Heart right ventricle (tissue), 16 donors: Measurements from ENCODE around the gene THOP1. TPM values are rescaled to one million over a fixed set of nuclear protein-coding genes. Genes with fewer than 3 reads are reported as not detected.

Experiments
- ATAC-seq, 8 donors: fragments of 200-7000 bp; cut with Tn5 transposase; one replicate each; pipeline ENCODE4 v1.9.1; 2020; ENCODE audit warnings: mild to moderate bottlenecking in 8 of 8, moderate library complexity in 8 of 8, moderate number of reproducible peaks in 1 of 8
- DNase-seq, 2 donors: peaks; one replicate each; pipeline ENCODE4 v3.0.0-alpha.2; 2020
- H3K27ac ChIP-seq, 10 donors: fragments of 200-600 bp; sonication (generic) in 2 of 10; one replicate each; pipeline versions ENCODE4 v1.5.0 to v1.8.0; 2020 to 2022; ENCODE audit warnings: mild to moderate bottlenecking in 3 of 10
- H3K27me3 ChIP-seq, 7 donors: fragments of 200-600 bp; one replicate each; pipeline ENCODE4 v1.8.0; 2021 to 2022; ENCODE audit warnings: mild to moderate bottlenecking in 2 of 7
- H3K36me3 ChIP-seq, 9 donors: fragments of 200-600 bp; sonication (generic) in 1 of 9; one replicate each; pipeline versions ENCODE4 v1.5.0 to v1.8.0; 2020 to 2022; ENCODE audit warnings: mild to moderate bottlenecking in 2 of 9
- H3K4me1 ChIP-seq, 9 donors: fragments of 200-600 bp; sonication (generic) in 1 of 9; one replicate each; pipeline versions ENCODE4 v1.5.0 to v1.8.0; 2020 to 2022; ENCODE audit warnings: mild to moderate bottlenecking in 4 of 9
- H3K4me3 ChIP-seq, 10 donors: fragments of 200-600 bp; sonication (generic) in 2 of 10; one replicate each; pipeline versions ENCODE4 v1.5.0 to v1.8.0; 2020 to 2022; ENCODE audit warnings: mild to moderate bottlenecking in 7 of 10, moderate library complexity in 2 of 10
- H3K9me3 ChIP-seq, 11 donors: fragments of 200-600 bp in 10 of 11; sonication (generic) in 2 of 11; one replicate each; pipeline versions ENCODE4 v1.5.0 to v1.8.0; 2013 to 2022; ENCODE audit warnings: mild to moderate bottlenecking in 2 of 11, control low read depth in 1 of 11, moderate library complexity in 1 of 11
- WGBS, 2 donors: extraction: QIAGEN DNeasy Blood & Tissue Kit; methylation state at CpG; one replicate each; pipeline ENCODE4 v1.1.7; 2013; ENCODE audit warnings: inconsistent platforms in 1 of 2; 5-methylcytosine and 5-hydroxymethylcytosine counted together
- intact Hi-C, 10 donors: fragments of 100-400 bp; cut with DNase I; formaldehyde crosslinking; loops; one replicate each; pipeline versions ENCODE4 v1.11.1 to v1.14.2; 2022
- polyA plus RNA-seq, 2 donors: library from polyadenylated mRNA; stranded (reverse); fragments of 200-250 nt; gene quantifications; one replicate each; pipeline ENCODE4 v1.2.3, GENCODE V29; 2013
- total RNA-seq, 10 donors: library from RNA; stranded (reverse); fragmentation: NEBNext Ultra II Directional in 3 of 10; extraction: Animal tissue kit (Norgen Biotek cat#: 25700) in 3 of 10; gene quantifications; one replicate each; pipeline versions ENCODE4 v1.2.1 to v1.2.4, GENCODE V29; 2021 to 2023
- TF ChIP-seq, protein P1 (sequence below), 9 donors: fragments of 200-600 bp; sonication (generic) in 2 of 9; IDR thresholded peaks; one replicate each; pipeline versions ENCODE4 v1.5.0 to v1.8.0; 2021 to 2022; ENCODE audit warnings: antibody characterized with exemption in 9 of 9, mild to moderate bottlenecking in 5 of 9, moderate library complexity in 1 of 9
- donor health status: Arrhythmogenic right ventricular cardiomyopathy.
- donor health status: ischemic (EF 13 %, LVEDD 7.1; RV severe dilation, severe dysfunction).
- donor health status: healthy with polysubstance abuse.
- donor health status: DM: no; HTN: yes; CAD: no.
- donor health status: DM: no; HTN: no; CAD: no.
- donor health status: ischemic (EF 25% LVEDD 6.9; RV normal size, moderate dysfunction).
- donor health status: ischemic (EF 25% LVEDD 5.7; RV mildly dilated, moderate dysfunction).
- donor health status: healthy.
- donor health status: DM: yes; HTN: yes; CAD: no.
- donor health status: Ischemic cardiomyopathy.
- donor health status: ischemic (EF 35%, LVEDD 5.7; RV mildly dilated, moderate dysfunction).
- donor health status: nonischemic (EF 11% LVEDD 7.7; RV severe dilation, severe dysfunction).
- donor health status: DM: yes; HTN: yes; CAD: no.
- donor health status: PGD.
- donor health status: ischemic (EF 29% LVEDD 5.4; RV normal size, mild dysfunction).
- donor health status: nonischemic (EF 23%, LVEDD 6.1; RV moderate dilation, normal function).

Gene THOP1
- total and polyA plus RNA-seq, 12 donors, result 37.5 to 85.3 (median 45.2) TPM

DNA sequence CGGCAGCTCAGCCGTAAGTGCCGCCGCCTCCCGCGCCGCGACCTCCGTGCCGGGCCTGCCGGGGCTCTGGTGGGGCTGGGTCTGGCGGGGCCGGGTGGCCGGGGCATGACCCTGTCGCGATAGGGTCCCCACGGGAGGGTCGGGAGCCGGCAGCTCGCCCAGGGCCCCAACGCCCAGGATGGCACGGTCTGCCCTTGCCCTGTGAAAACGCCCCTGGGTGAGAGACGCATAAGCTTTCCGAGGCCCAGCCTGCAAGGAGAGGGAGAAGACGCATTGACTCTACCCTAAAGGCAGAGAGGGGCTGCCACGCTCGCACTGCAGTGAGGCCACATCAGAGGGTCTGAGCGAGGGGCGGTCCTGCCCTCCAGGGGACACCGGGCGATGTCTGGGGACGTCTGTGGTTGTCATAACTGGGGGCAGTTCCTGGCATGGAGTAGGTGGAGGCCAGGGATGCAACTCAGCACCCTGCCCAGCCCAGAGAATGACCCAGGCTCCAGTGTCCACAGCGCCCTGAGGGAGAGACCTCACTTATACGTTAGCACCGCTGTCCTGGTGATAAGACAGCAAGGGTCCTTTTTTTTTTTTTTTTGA lies 34.9 kb downstream of the THOP1 start:
- DNase-seq, result no peak
- intact Hi-C loops, result no loop called here
- no peaks in the 10 kb centered on the region for H3K9me3 ChIP-seq
- H3K36me3 ChIP-seq, result peaks cover 0 to 17% (median 7%) of the 10 kb centered on the region in 9 donors
- H3K27me3 ChIP-seq, result no peaks in the 10 kb centered on the region
- H3K4me1 ChIP-seq, result peaks cover 0 to 19% (median 8%) of the 10 kb centered on the region in 9 donors
- H3K4me3 ChIP-seq, result peak overlapping the region; percentile 72 to 87 (median 82)
- WGBS, 2 donors, result 2% methylated on average over 25 to 36 of the region's 36 CpGs
- H3K27ac ChIP-seq, result peak overlapping the region in 9 of 10 donors; percentile 32 to 83 (median 70)
- peak in 4 of 8 donors; percentile 10 to 31 (median 16) for ATAC-seq
- TF ChIP-seq, protein P1, sequence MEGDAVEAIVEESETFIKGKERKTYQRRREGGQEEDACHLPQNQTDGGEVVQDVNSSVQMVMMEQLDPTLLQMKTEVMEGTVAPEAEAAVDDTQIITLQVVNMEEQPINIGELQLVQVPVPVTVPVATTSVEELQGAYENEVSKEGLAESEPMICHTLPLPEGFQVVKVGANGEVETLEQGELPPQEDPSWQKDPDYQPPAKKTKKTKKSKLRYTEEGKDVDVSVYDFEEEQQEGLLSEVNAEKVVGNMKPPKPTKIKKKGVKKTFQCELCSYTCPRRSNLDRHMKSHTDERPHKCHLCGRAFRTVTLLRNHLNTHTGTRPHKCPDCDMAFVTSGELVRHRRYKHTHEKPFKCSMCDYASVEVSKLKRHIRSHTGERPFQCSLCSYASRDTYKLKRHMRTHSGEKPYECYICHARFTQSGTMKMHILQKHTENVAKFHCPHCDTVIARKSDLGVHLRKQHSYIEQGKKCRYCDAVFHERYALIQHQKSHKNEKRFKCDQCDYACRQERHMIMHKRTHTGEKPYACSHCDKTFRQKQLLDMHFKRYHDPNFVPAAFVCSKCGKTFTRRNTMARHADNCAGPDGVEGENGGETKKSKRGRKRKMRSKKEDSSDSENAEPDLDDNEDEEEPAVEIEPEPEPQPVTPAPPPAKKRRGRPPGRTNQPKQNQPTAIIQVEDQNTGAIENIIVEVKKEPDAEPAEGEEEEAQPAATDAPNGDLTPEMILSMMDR (IDR thresholded peaks at IDR 0.05), result no peak

DNA sequence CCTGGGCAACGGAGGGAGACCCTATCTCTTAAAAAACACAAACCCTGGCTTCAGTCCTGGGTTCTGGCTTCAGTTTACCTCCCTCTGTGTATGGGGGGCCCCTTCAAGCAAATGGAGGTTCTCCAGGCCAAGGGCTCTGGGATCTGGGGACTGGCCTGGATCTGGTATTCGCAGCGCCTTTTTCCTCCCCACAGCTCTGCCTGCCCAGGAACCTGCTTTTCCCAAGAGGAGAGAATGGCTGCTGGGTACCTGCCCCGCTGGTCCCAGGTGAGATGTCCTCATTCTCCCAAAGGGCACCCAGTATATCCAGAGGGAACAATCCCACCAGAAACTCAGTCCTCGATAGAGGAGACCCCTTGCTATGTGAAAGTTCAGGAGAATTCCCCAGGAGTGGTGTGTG lies 37.5 kb downstream of the THOP1 start:
- H3K4me3 ChIP-seq, result no peak overlapping the region
- ATAC-seq, result no peak
- peaks cover 0 to 38% (median 15%) of the 10 kb centered on the region in 9 donors for H3K36me3 ChIP-seq
- WGBS, 2 donors, result 92 to 96% methylated on average over 5 of the region's 5 CpGs
- TF ChIP-seq, protein P1 (IDR thresholded peaks at IDR 0.05), result no peak
- H3K9me3 ChIP-seq, result peaks cover 0 to 11% (median 0%) of the 10 kb centered on the region in 11 donors
- H3K27me3 ChIP-seq, result no peaks in the 10 kb centered on the region
- DNase-seq, result no peak
- H3K4me1 ChIP-seq, result peaks cover 0 to 19% (median 8%) of the 10 kb centered on the region in 9 donors
- no peak overlapping the region for H3K27ac ChIP-seq
- intact Hi-C loops, result no loop called here

- Histone ChIP-seq H3K4me1 (peaks cover 0 to 19% (median 8%) of the 10 kb centered on the region in 9 donors), H3K36me3 (peaks cover 0 to 46% (median 17%) of the 10 kb centered on the region in 9 donors), H3K4me3 (no peak overlapping the region), H3K27ac (no peak overlapping the region), H3K9me3 (peaks cover 0 to 19% (median 0%) of the 10 kb centered on the region in 11 donors), H3K27me3 (no peaks in the 10 kb centered on the region)
- TF ChIP-seq, protein P1 (IDR thresholded peaks at IDR 0.05), result no peak
- 77 to 87% methylated on average over 9 of the region's 9 CpGs for WGBS, 2 donors
- ATAC-seq (no peak), DNase-seq (no peak)
- intact Hi-C loops, result no loop called here
Measured at GRCh38 chr19:2823646-2824045, 38.3 kb downstream of the THOP1 start.

DNA sequence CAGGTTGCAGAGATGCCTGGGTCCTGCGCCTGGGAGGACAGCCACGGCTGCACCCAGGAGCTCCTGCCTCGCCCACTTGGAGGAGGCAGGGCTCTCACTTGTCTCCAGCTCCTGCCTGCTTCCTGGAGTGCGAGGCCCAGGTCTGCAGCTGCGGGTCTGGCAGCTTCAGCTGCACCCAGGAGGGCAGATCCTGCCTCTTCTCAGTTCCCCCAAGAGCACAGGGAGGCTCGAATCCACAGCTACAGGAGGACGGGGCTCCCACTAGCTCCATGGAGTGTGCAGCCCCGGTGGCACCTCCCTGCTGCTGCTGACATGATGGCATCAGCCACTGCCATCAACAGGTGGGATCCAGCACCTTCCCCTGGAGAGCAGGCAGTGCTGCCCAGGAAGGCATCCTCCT lies 38.8 kb downstream of the THOP1 start:
- Histone ChIP-seq H3K27ac (no peak overlapping the region), H3K4me3 (no peak overlapping the region), H3K27me3 (no peaks in the 10 kb centered on the region), H3K9me3 (peaks cover 0 to 23% (median 0%) of the 10 kb centered on the region in 11 donors), H3K36me3 (peaks cover 0 to 51% (median 21%) of the 10 kb centered on the region in 9 donors), H3K4me1 (peaks cover 0 to 18% (median 8%) of the 10 kb centered on the region in 9 donors)
- ATAC-seq, result no peak
- WGBS, 2 donors, result 69 to 73% methylated on average over 8 of the region's 8 CpGs
- intact Hi-C loops, result no loop called here
- no peak for DNase-seq
- TF ChIP-seq, protein P1 (IDR thresholded peaks at IDR 0.05), result no peak
